Esophagus squamous epithelium (tissue), 4 donors: ENCODE measurements around the gene DUSP8.

Experiments used
- CTCF ChIP-seq, 6 experiments: fragments of 450-650 bp in 4 of 6; fragments of 200-600 bp in 2 of 6; sonication (generic) in 2 of 6; IDR thresholded peaks; one replicate each; pipeline ENCODE4 v1.5.1; 2016 to 2019; ENCODE audit warnings: antibody characterized with exemption in 6 of 6, mild to moderate bottlenecking in 4 of 6, moderate library complexity in 4 of 6
- POLR2A ChIP-seq, 4 donors: fragments of 450-650 bp; IDR thresholded peaks; one replicate each; pipeline ENCODE4 v1.6.1; 2017; ENCODE audit warnings: antibody characterized with exemption in 4 of 4, mild to moderate bottlenecking in 4 of 4, moderate library complexity in 3 of 4

- TF ChIP-seq CTCF (IDR thresholded peaks at IDR 0.05) (no peak), POLR2A (IDR thresholded peaks at IDR 0.05) (no peak)
Observed at GRCh38 chr11:1619449-1619848, 47.4 kb upstream of the DUSP8 start.
